Suprapubic skin (tissue), 4 donors: ENCODE data around the gene FMNL1. TPM values are rescaled to one million over a fixed set of nuclear protein-coding genes. Genes with fewer than 3 reads are reported as not detected.

Experiments
- DNase-seq, 2 donors: peaks; one replicate each; pipeline ENCODE4 v3.0.0-alpha.2; 2019; ENCODE audit warnings: low spot score in 2 of 2
- H3K27ac ChIP-seq: fragments of 200-600 bp; sonication (generic); one replicate; pipeline ENCODE4 v1.5.1; 2019
- H3K27me3 ChIP-seq: fragments of 200-600 bp; sonication (generic); one replicate; pipeline ENCODE4 v1.5.1; 2019
- H3K36me3 ChIP-seq: fragments of 200-600 bp; sonication (generic); one replicate; pipeline ENCODE4 v1.5.1; 2019
- H3K4me1 ChIP-seq: fragments of 200-600 bp; sonication (generic); one replicate; pipeline ENCODE4 v1.5.1; 2019
- H3K4me3 ChIP-seq: fragments of 200-600 bp; sonication (generic); one replicate; pipeline ENCODE4 v1.5.1; 2019; ENCODE audit warnings: mild to moderate bottlenecking
- H3K9me3 ChIP-seq: fragments of 200-600 bp; sonication (generic); one replicate; pipeline ENCODE4 v1.5.1; 2019
- EP300 ChIP-seq: sonication (generic); formaldehyde crosslinking; IDR thresholded peaks from one replicate; pipeline ENCODE4 v1.6.1; 2017; ENCODE audit warnings: antibody characterized with exemption
- POLR2A ChIP-seq, 2 donors: fragments of 450-650 bp; IDR thresholded peaks; one replicate each; pipeline ENCODE4 v1.6.1; 2017; ENCODE audit warnings: antibody characterized with exemption in 2 of 2, mild to moderate bottlenecking in 2 of 2, moderate library complexity in 2 of 2
- POLR2AphosphoS5 ChIP-seq, 3 donors: sonication (generic); formaldehyde crosslinking; IDR thresholded peaks; one replicate each; pipeline ENCODE4 v1.6.1; 2017; ENCODE audit warnings: antibody characterized with exemption in 3 of 3
- WGBS: methylation state at CpG from one replicate; pipeline ENCODE4 v1.1.5; 2018; 5-methylcytosine and 5-hydroxymethylcytosine counted together
- total RNA-seq, 4 donors: library from RNA; depleted of rRNA; stranded (reverse); fragments of >200 nt; gene quantifications; one replicate each; pipeline ENCODE4 v1.1.0, GENCODE V29; 2016
- TF ChIP-seq, protein P1 (sequence below), 2 donors: fragments of 200-600 bp in 1 of 2; fragments of 450-650 bp in 1 of 2; sonication (generic) in 1 of 2; IDR thresholded peaks; one replicate each; pipeline ENCODE4 v1.5.1; 2016 to 2019; ENCODE audit warnings: antibody characterized with exemption in 2 of 2, mild to moderate bottlenecking in 1 of 2, moderate library complexity in 1 of 2

FMNL1 gene
- total RNA-seq, 4 donors from 2014 or later: 5.9 to 14.6 (median 8.0) TPM

DNA sequence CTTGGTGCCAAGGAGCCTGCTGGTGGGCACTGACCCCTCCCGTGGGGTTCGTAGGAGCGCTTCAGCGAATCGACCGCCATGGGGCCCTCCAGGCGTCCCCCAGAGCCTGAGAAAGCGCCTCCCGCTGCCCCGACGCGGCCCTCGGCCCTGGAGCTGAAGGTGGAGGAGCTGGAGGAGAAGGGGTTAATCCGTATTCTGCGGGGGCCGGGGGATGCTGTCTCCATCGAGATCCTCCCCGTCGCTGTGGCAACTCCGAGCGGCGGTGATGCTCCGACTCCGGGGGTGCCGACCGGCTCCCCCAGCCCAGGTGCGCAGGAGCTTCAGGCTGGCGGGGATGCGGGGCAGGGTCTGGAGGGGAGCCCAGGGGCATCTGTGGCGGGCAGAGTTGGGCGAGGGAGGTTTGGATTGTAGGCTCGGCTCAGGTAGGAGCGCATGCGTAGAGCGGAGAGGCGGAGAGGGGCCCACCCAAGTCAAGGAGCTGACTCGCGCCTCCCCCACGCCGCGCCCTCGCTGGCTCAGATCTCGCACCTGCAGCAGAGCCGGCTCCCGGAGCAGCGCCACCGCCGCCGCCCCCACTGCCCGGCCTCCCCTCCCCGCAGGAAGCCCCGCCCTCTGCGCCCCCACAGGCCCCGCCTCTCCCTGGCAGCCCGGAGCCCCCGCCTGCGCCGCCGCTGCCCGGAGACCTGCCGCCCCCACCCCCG, 19.8 kb downstream of the FMNL1 start:
- Histone ChIP-seq H3K36me3 (peaks cover 41% of the 10 kb centered on the region), H3K27ac (no peak overlapping the region)
- WGBS: 38% methylated on average over 19 of the region's 62 CpGs

DNA sequence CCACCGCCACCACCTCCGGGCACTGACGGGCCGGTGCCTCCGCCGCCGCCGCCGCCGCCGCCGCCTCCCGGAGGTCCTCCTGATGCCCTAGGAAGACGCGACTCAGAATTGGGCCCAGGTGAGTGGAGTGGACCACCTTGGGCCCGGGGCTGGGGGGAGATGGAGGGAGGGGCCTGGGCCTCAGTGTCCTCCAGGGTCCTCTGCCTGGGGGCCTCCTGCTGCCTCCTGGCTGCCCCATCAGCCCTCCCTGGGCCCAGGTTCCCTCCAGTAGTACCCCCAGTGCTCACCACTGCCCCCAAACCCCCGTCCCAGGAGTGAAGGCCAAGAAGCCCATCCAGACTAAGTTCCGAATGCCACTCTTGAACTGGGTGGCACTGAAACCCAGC, 20.3 kb downstream of the FMNL1 start:
- no peak for DNase-seq
- no peak overlapping the region for H3K27ac ChIP-seq
- H3K4me1 ChIP-seq: peaks cover 28% of the 10 kb centered on the region
- TF ChIP-seq POLR2A (IDR thresholded peaks at IDR 0.05) (no peak), POLR2AphosphoS5 (IDR thresholded peaks at IDR 0.05) (no peak), EP300 (no peak)
- TF ChIP-seq, protein P1, sequence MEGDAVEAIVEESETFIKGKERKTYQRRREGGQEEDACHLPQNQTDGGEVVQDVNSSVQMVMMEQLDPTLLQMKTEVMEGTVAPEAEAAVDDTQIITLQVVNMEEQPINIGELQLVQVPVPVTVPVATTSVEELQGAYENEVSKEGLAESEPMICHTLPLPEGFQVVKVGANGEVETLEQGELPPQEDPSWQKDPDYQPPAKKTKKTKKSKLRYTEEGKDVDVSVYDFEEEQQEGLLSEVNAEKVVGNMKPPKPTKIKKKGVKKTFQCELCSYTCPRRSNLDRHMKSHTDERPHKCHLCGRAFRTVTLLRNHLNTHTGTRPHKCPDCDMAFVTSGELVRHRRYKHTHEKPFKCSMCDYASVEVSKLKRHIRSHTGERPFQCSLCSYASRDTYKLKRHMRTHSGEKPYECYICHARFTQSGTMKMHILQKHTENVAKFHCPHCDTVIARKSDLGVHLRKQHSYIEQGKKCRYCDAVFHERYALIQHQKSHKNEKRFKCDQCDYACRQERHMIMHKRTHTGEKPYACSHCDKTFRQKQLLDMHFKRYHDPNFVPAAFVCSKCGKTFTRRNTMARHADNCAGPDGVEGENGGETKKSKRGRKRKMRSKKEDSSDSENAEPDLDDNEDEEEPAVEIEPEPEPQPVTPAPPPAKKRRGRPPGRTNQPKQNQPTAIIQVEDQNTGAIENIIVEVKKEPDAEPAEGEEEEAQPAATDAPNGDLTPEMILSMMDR (IDR thresholded peaks at IDR 0.05): no peak
- 28% methylated on average over 2 of the region's 18 CpGs for WGBS
- H3K9me3 ChIP-seq: no peaks in the 10 kb centered on the region
- H3K4me3 ChIP-seq: peak overlapping the region; percentile 36
- H3K27me3 ChIP-seq: no peaks in the 10 kb centered on the region
- peaks cover 41% of the 10 kb centered on the region for H3K36me3 ChIP-seq

More for the DNA sequence above, 19.8 kb downstream of the FMNL1 start:
- Histone ChIP-seq H3K27me3 (no peaks in the 10 kb centered on the region), H3K4me3 (peak overlapping the region; percentile 36), H3K9me3 (no peaks in the 10 kb centered on the region), H3K4me1 (peaks cover 23% of the 10 kb centered on the region)
- TF ChIP-seq POLR2AphosphoS5 (IDR thresholded peaks at IDR 0.05) (no peak), EP300 (no peak), POLR2A (IDR thresholded peaks at IDR 0.05) (no peak)
- TF ChIP-seq, protein P1 (IDR thresholded peaks at IDR 0.05): no peak
- no peak for DNase-seq

DNA sequence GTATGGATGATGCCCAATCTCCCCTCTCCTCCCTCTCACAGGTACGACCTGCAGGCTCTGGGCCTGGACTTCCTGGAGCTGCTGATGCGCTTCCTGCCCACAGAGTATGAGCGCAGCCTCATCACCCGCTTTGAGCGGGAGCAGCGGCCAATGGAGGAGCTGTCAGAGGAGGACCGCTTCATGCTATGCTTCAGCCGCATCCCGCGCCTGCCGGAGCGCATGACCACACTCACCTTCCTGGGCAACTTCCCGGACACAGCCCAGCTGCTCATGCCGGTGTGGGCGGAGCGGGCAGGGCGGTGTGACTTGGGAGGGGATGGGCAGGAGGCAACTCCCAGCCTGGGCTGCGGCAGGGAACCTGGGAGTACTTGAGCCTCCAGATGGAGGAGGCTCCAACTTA, 22.1 kb downstream of the FMNL1 start:
- Histone ChIP-seq H3K27me3 (no peaks in the 10 kb centered on the region), H3K4me1 (peaks cover 45% of the 10 kb centered on the region), H3K27ac (no peak overlapping the region), H3K4me3 (no peak overlapping the region), H3K36me3 (peaks cover 35% of the 10 kb centered on the region), H3K9me3 (no peaks in the 10 kb centered on the region)
- TF ChIP-seq POLR2A (IDR thresholded peaks at IDR 0.05) (no peak), POLR2AphosphoS5 (IDR thresholded peaks at IDR 0.05) (no peak), EP300 (no peak)
- TF ChIP-seq, protein P1 (IDR thresholded peaks at IDR 0.05): no peak
- 60% methylated on average over 1 of the region's 18 CpGs for WGBS
- no peak for DNase-seq

DNA sequence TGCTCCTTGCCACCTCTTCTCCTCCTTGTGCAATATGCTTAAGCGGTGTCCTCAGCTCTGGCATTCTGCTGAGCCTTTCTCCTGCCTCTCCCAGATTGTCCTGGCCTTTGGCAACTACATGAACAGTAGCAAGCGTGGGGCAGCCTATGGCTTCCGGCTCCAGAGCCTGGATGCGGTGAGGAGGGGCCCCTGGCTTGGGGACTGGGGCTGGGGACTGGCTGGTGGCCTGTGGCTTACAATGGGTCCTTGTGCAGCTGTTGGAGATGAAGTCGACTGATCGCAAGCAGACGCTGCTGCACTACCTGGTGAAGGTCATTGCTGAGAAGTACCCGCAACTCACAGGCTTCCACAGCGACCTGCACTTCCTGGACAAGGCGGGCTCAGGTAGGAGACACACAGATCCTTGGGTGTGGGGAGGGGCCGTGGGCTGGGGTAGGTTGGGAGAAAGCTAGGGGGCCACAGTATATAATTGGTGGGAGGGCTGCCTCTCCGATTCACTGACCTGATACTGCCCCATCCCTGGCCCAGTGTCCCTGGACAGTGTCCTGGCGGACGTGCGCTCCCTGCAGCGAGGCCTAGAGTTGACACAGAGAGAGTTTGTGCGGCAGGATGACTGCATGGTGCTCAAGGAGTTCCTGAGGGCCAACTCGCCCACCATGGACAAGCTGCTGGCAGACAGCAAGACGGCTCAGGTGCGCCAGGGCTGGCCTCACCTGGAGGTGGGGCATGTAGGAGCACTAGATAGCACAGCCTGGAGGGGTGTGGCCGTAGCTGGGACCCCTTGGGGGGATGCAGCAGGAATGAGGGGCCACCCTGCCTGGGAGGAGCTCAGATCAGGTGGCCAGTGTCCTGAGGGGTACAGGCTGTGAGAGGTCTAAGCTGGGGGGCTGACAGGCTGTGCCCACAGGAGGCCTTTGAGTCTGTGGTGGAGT, 23.3 kb downstream of the FMNL1 start:
- 91% methylated on average over 19 of the region's 21 CpGs for WGBS
- no peak for DNase-seq
- H3K4me1 ChIP-seq: peaks cover 45% of the 10 kb centered on the region
- H3K36me3 ChIP-seq: peaks cover 35% of the 10 kb centered on the region
- peak overlapping the region; percentile 61 for H3K27ac ChIP-seq
- H3K4me3 ChIP-seq: no peak overlapping the region
- TF ChIP-seq POLR2AphosphoS5 (IDR thresholded peaks at IDR 0.05) (no peak), EP300 (no peak), POLR2A (IDR thresholded peaks at IDR 0.05) (no peak)
- TF ChIP-seq, protein P1 (IDR thresholded peaks at IDR 0.05): no peak
- H3K27me3 ChIP-seq: no peaks in the 10 kb centered on the region
- H3K9me3 ChIP-seq: no peaks in the 10 kb centered on the region

DNA sequence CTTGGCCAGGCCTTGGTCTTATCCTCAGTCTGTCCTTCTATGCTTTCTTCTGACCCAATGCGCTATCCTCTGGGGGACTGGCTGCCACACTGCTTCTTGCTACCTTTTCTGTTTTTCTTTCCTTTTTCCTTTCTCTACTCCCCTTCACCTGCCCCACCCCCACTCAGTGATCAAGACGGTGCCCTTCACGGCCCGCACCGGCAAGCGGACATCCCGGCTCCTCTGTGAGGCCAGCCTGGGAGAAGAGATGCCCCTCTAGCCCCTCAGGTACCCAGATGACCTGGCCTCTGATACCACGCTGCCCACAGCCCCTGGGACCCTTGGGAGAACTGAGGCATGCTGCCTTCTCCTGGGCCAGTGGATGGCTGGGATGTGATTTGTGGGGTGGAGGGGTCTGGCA, 24.7 kb downstream of the FMNL1 start:
- no peak overlapping the region for H3K27ac ChIP-seq
- TF ChIP-seq POLR2A (IDR thresholded peaks at IDR 0.05) (no peak), POLR2AphosphoS5 (IDR thresholded peaks at IDR 0.05) (no peak), EP300 (no peak)
- TF ChIP-seq, protein P1 (IDR thresholded peaks at IDR 0.05): no peak
- no peaks in the 10 kb centered on the region for H3K9me3 ChIP-seq
- 82% methylated on average over 8 of the region's 8 CpGs for WGBS
- H3K4me3 ChIP-seq: peak overlapping the region; percentile 64
- DNase-seq: no peak
- no peaks in the 10 kb centered on the region for H3K27me3 ChIP-seq
- peaks cover 37% of the 10 kb centered on the region for H3K4me1 ChIP-seq
- H3K36me3 ChIP-seq: peaks cover 25% of the 10 kb centered on the region
